Testis (tissue), 5 donors: ENCODE results near the gene PRAMEF26. TPM values are rescaled to one million over a fixed set of nuclear protein-coding genes. Genes with fewer than 3 reads are reported as not detected.
"Not testable (repeated sequence)": the region's sequence is repeated elsewhere in the genome, so short reads cannot be mapped to it uniquely, and the experiment has no call there.

ENCODE experiments used
- DNase-seq: peaks from one replicate; pipeline ENCODE4 v3.0.0-alpha.2; 2019
- H3K27ac ChIP-seq, 2 donors: fragments of 200-600 bp; sonication (generic); one replicate each; pipeline ENCODE4 v1.5.1; 2019
- H3K27me3 ChIP-seq: fragments of 200-600 bp; sonication (generic); one replicate; pipeline ENCODE4 v1.5.1; 2019
- H3K36me3 ChIP-seq: fragments of 200-600 bp; sonication (generic); one replicate; pipeline ENCODE4 v1.5.1; 2017; ENCODE audit warnings: low read depth; ENCODE audit errors: missing control alignments
- H3K4me1 ChIP-seq: fragments of 200-600 bp; sonication (generic); one replicate; pipeline ENCODE4 v1.5.1; 2019
- H3K4me3 ChIP-seq, 2 donors: fragments of 200-600 bp; sonication (generic); one replicate each; pipeline ENCODE4 v1.5.1; 2017 to 2019
- H3K9me3 ChIP-seq: fragments of 200-600 bp; sonication (generic); one replicate; pipeline ENCODE4 v1.5.1; 2017
- WGBS, 2 donors: methylation state at CpG; one replicate each; pipeline ENCODE4 v1.1.5; 2018; 5-methylcytosine and 5-hydroxymethylcytosine counted together
- intact Hi-C: fragments of 100-400 bp; cut with DNase I; formaldehyde crosslinking; loops from one replicate; pipeline ENCODE4 v1.15.1; 2023; ENCODE audit warnings: low total_unique reads
- long read RNA-seq, 2 donors: transcript quantifications; one replicate each; lab custom pipeline, GENCODE V29; 2026
- polyA plus RNA-seq: library from polyadenylated mRNA; stranded (reverse); fragments of 350-450 nt; fragmentation: Illumina TruSeq; extraction: RNeasy Lipid Tissue Mini Kit (QIAGEN cat#74804); gene quantifications from one replicate; pipeline ENCODE4 v1.2.3, GENCODE V29; 2014; ENCODE audit warnings: low read depth, low replicate concordance; ENCODE audit not compliant: insufficient read depth
- total RNA-seq, 2 donors: library from RNA; depleted of rRNA; stranded (reverse); fragments of >200 nt; gene quantifications; one replicate each; pipeline ENCODE4 v1.2.3, GENCODE V29; 2016

PRAMEF26 gene
- total RNA-seq (not detected), polyA plus RNA-seq (not detected)
- long read RNA-seq, donor 1, result 0 reads
- long read RNA-seq, donor 2, result 0 reads

- intact Hi-C loops, result not testable (repeated sequence)
Observed at GRCh38 chr1:13155909-13156308, at the start of gene PRAMEF26. TSS of gene PRAMEF26 (minus strand) at chr1:13156009. CDS start at chr1:13153095, 2,914 bp downstream.

GRCh38 chr1:13201309-13201708 is 45.5 kb upstream of the PRAMEF26 start, which contains the start of gene PRAMEF13:
TSS of gene PRAMEF13 (minus strand) at chr1:13201409. CDS start at chr1:13199589, 1,820 bp downstream.
- no CpG with 5 or more reads among the region's 5 CpGs for WGBS, 2 donors
- H3K9me3 ChIP-seq, H3K27me3 ChIP-seq, H3K4me1 ChIP-seq, H3K27ac ChIP-seq, DNase-seq, H3K36me3 ChIP-seq, intact Hi-C loops, H3K4me3 ChIP-seq: not testable (repeated sequence)

More at GRCh38 chr1:13155909-13156308, at the start of gene PRAMEF26:
- WGBS, 2 donors, result no CpG with 5 or more reads among the region's 5 CpGs
- H3K4me1 ChIP-seq, H3K36me3 ChIP-seq, DNase-seq, H3K4me3 ChIP-seq, H3K27me3 ChIP-seq, H3K27ac ChIP-seq, H3K9me3 ChIP-seq: not testable (repeated sequence)

GRCh38 chr1:13171548-13171947 is 15.7 kb upstream of the PRAMEF26 start, which contains the start of gene PRAMEF9:
TSS of gene PRAMEF9 (plus strand) at chr1:13171848. CDS start at chr1:13175281, 3,433 bp downstream.
- DNase-seq, H3K4me1 ChIP-seq, H3K4me3 ChIP-seq, intact Hi-C loops, H3K36me3 ChIP-seq, H3K27me3 ChIP-seq, H3K27ac ChIP-seq, H3K9me3 ChIP-seq: not testable (repeated sequence)
- 84% methylated on average over 2 of the region's 2 CpGs; no CpG with 5 or more reads in 1 of the 2 donors for WGBS, 2 donors

- H3K27me3 ChIP-seq, H3K9me3 ChIP-seq, H3K4me1 ChIP-seq, H3K4me3 ChIP-seq, H3K36me3 ChIP-seq, intact Hi-C loops, DNase-seq, H3K27ac ChIP-seq: not testable (repeated sequence)
- WGBS, 2 donors, result no CpG with 5 or more reads among the region's 8 CpGs
Observed at GRCh38 chr1:13165531-13165930, 9.7 kb upstream of the PRAMEF26 start, which contains the start of gene HNRNPCL4. TSS of gene HNRNPCL4 (minus strand) at chr1:13165631. CDS start at chr1:13165467, 164 bp downstream.

GRCh38 chr1:13116754-13117153 is 39.1 kb downstream of the PRAMEF26 start, which contains the start of gene HNRNPCL2:
TSS of gene HNRNPCL2 (minus strand) at chr1:13116854. CDS start at chr1:13116400, 454 bp downstream.
- H3K27me3 ChIP-seq, H3K4me1 ChIP-seq, DNase-seq, intact Hi-C loops, H3K36me3 ChIP-seq, H3K27ac ChIP-seq, H3K9me3 ChIP-seq, H3K4me3 ChIP-seq: not testable (repeated sequence)
- WGBS, 2 donors, result 60 to 63% methylated on average over 6 of the region's 6 CpGs

Other genes with a start within 250 kb of the PRAMEF26 start
- not detected for gene PRAMEF7, start 239.4 kb downstream of the PRAMEF26 start, total RNA-seq
- gene PRAMEF7, start 239.4 kb downstream of the PRAMEF26 start, polyA plus RNA-seq, result 0.20 TPM
- gene PRAMEF6, start 208.4 kb downstream of the PRAMEF26 start, total RNA-seq, result not detected
- gene PRAMEF6, start 208.4 kb downstream of the PRAMEF26 start, polyA plus RNA-seq, result not detected
- under 1 TPM in 1 of 2 donors, not detected in 1; 0.12 TPM for gene PRAMEF27, start 99.4 kb downstream of the PRAMEF26 start, total RNA-seq
- gene PRAMEF27, start 99.4 kb downstream of the PRAMEF26 start, polyA plus RNA-seq, result not detected
- gene HNRNPCL3, start 95.2 kb downstream of the PRAMEF26 start, total RNA-seq, result not detected
- gene HNRNPCL3, start 95.2 kb downstream of the PRAMEF26 start, polyA plus RNA-seq, result not detected
- gene PRAMEF25, start 85.2 kb downstream of the PRAMEF26 start, total RNA-seq, result under 1 TPM in 1 of 2 donors, not detected in 1; 0.16 TPM
- gene PRAMEF25, start 85.2 kb downstream of the PRAMEF26 start, polyA plus RNA-seq, result not detected
- under 1 TPM in 1 of 2 donors, not detected in 1; 0.25 TPM for gene HNRNPCL2, start 39.2 kb downstream of the PRAMEF26 start, total RNA-seq
- not detected for gene HNRNPCL2, start 39.2 kb downstream of the PRAMEF26 start, polyA plus RNA-seq
- gene HNRNPCL4, start 9.6 kb upstream of the PRAMEF26 start, total RNA-seq, result not detected
- not detected for gene HNRNPCL4, start 9.6 kb upstream of the PRAMEF26 start, polyA plus RNA-seq
- not detected for gene PRAMEF9, start 15.8 kb upstream of the PRAMEF26 start, total RNA-seq
- gene PRAMEF9, start 15.8 kb upstream of the PRAMEF26 start, polyA plus RNA-seq, result not detected
- not detected for gene PRAMEF13, start 45.4 kb upstream of the PRAMEF26 start, total RNA-seq
- gene PRAMEF13, start 45.4 kb upstream of the PRAMEF26 start, polyA plus RNA-seq, result not detected
- gene PRAMEF18, start 70.1 kb upstream of the PRAMEF26 start, total RNA-seq, result under 1 TPM in 1 of 2 donors, not detected in 1; 0.19 TPM
- not detected for gene PRAMEF18, start 70.1 kb upstream of the PRAMEF26 start, polyA plus RNA-seq
- gene PRAMEF5, start 98.2 kb upstream of the PRAMEF26 start, total RNA-seq, result not detected
- not detected for gene PRAMEF5, start 98.2 kb upstream of the PRAMEF26 start, polyA plus RNA-seq
- gene PRAMEF8, start 129.1 kb upstream of the PRAMEF26 start, total RNA-seq, result under 1 TPM in 1 of 2 donors, not detected in 1; 0.12 TPM
- gene PRAMEF8, start 129.1 kb upstream of the PRAMEF26 start, polyA plus RNA-seq, result not detected
- not detected for gene PRAMEF33, start 147.5 kb upstream of the PRAMEF26 start, total RNA-seq
- gene PRAMEF33, start 147.5 kb upstream of the PRAMEF26 start, polyA plus RNA-seq, result not detected
- gene PRAMEF15, start 159.6 kb upstream of the PRAMEF26 start, total RNA-seq, result under 1 TPM in 1 of 2 donors, not detected in 1; 0.19 TPM
- not detected for gene PRAMEF15, start 159.6 kb upstream of the PRAMEF26 start, polyA plus RNA-seq
- gene PRAMEF14, start 191.1 kb upstream of the PRAMEF26 start, total RNA-seq, result under 1 TPM in 1 of 2 donors, not detected in 1; 0.31 TPM
- 0.24 TPM for gene PRAMEF14, start 191.1 kb upstream of the PRAMEF26 start, polyA plus RNA-seq
- gene PRAMEF19, start 215.9 kb upstream of the PRAMEF26 start, total RNA-seq, result not detected
- not detected for gene PRAMEF19, start 215.9 kb upstream of the PRAMEF26 start, polyA plus RNA-seq
- under 1 TPM in 1 of 2 donors, not detected in 1; 0.31 TPM for gene PRAMEF17, start 233.6 kb upstream of the PRAMEF26 start, total RNA-seq
- not detected for gene PRAMEF17, start 233.6 kb upstream of the PRAMEF26 start, polyA plus RNA-seq